KG1 (cell line): ENCODE results near the gene C17orf113.
"Not testable (repeated sequence)": the region's sequence is repeated elsewhere in the genome, so short reads cannot be mapped to it uniquely, and the experiment has no call there.

Experiments
- DNase-seq: peaks from one replicate; lab custom pipeline; 2025; lab: John Stamatoyannopoulos, UW

Gene C17orf113

DNA sequence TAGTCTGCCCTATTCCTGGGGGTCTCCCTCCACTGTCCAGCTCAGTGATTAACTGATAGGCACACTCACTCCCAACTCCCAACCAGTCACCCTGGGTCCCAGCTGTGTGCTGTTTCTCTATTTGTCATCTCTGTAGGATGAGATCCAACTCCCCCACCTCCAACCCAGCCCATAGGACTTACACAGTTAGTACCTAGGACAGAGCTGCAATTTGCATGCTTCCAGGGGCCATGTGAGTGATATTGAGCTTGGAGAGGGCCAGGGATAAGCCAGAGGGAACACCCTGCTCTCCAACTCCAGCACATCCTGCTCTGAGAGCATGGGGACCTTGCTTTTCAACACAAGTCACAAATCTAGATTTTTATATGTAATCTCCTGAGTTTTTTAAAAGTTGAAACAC is 8.8 kb downstream of the C17orf113 start:
- DNase-seq = no peak

DNA sequence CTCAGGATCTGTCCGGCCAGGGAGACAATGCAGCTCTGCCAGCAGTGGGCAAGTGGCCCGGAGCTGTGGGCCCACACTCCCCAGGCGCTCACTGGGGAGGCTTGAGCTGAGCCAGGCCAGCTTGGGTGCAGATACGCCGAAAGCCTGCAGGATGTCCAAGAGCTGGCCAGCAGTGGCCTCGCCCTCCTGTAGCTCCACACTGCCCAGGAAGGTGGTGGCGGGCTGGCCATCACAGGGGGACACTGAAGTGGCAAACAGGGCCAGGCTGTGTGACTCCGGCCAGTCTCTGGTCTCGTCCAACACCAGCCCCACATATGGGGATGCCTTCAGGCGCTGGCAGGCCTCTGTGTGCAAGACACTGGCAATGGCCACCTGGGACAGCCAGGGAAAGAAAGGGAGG is 9.6 kb downstream of the C17orf113 start:
- no peak for DNase-seq

DNA sequence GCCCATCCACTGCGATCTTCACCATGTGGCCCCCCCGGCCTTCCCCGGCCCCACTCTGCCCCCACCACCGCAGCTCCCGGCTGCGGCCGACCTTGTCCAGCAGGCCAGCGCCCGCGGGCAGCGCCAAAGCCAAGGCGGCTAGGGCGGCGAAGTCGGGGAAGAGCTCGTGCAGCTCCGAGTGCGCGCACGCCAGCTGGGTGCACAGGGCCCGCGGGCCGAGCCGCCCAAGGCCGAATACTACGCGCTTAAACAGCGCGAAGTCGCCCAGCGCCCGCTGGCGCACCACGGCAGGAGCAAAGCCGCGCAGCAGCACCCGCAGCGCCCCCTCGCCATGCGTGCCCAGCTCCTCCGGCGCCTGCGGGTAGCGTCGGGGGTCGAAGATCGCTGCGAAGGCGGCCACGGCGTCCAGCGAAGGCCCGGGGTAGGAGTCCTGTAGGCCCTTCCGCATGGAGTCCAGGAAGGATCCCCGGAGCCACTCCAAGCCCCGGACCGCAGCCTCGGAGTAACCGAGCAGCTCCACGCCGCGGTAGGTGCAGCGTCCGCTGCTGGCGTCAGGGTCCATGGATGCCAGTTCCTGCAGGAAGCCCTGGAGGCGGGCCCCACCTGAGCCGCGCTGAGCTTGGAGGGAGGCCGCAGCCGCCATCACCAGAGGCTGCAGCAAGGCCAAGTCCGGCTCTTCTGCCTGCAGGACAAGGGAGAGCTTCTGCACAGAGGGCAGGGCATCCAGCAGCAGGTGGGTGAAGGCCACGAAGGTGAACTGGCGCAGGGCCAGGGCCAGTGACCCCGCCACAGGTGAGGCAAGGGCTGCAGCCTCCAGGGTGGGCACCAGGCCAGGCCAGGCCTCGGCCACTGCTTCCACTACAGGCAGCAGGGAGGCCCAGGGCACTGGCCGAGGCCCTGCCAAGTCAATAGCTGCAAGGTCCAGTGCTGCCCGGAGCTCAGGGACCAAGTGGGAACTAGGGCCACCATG is 10.3 kb downstream of the C17orf113 start:
- DNase-seq = no peak

DNA sequence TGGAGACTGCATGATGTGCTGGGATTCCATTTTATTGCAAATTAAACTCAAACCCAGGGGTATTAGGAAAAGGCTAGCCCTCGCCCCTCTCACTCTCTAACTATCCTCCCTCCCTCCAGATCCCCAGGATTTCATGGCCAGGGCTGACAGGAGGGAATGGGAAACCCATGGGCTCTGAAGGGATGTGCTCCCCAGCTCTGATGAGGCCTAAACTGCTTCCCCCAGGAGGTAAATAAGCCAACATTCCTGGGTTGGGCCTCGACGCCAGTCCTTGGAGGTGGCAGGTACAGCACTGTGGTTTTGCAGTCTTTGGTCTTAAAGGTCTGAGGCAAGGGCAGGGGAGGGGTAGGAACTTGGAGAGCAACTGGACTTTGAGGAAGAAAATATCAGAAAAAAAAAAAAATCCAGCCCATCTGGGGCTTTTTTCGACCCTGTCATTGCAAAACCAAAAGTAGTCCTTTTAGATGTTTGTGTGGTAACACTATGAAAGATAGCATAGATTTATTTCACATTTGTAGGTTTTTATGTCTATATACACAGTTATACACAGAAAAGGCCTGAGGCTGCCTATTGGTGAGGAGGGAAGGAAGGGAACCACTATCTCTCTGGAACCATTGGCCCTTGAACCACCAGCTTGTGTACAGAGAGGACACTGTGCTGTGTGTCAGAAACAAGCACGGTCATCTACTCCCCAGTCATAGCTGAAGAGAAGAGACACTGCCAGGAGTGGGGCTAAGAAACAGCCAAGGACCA is 12.0 kb downstream of the C17orf113 start:
- no peak for DNase-seq

DNA sequence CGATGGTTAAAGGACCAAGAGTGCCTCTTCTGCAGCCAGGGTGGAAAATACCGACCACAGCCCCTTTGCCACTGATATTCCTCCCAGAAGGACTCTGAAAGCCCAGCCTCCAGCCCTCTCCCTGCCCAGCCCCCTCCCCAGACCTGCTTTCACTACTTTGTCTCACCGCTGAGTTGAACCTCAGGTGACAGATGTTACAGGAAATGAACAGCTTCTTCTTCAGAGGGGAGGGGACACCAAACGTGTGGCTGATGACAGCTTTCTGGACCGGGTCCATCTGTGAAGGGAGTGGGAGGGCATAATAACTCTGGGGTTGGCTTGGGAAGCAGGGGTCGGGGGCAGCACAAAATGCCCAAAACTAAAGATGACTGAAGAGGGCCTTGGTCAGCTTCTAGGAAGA is 16.3 kb downstream of the C17orf113 start:
- DNase-seq = no peak

DNA sequence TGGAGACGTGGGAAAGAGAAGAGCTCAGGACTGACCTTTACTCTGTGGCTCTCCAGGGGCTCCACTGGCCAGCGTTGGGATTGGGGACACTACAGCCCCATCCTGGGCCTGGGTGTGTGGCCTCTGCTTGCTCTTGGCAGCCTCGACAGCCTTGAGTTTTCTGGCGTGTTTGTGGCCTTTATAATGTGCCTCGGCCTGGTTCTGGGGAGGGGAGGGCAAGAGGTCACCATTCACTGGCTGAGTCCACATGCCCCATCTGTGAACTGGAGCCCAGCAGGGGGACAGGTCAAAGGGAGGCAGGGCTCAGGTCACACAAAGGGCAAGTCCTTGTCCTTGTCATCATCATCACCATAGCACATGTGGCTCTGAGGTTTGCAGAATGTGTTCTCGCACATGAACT is 18.8 kb downstream of the C17orf113 start:
- DNase-seq = no peak

DNA sequence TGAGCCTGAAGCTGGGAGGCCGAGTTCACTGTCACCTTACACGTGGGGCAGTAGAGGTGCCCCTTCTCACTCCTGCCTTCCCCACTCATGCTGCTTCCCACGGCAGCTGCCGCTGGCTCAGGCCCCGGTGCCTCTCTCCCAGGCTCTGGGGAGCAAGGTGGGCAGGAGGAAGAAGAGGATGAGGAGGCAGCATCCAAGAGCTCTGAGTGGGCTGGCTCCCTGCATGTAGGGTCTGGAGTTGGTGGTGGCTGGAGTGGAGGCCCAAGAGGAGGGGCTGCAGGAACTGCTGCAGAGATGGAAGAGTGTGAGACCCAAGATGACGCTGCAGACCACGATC is 21.6 kb downstream of the C17orf113 start:
- DNase-seq = no peak

DNA sequence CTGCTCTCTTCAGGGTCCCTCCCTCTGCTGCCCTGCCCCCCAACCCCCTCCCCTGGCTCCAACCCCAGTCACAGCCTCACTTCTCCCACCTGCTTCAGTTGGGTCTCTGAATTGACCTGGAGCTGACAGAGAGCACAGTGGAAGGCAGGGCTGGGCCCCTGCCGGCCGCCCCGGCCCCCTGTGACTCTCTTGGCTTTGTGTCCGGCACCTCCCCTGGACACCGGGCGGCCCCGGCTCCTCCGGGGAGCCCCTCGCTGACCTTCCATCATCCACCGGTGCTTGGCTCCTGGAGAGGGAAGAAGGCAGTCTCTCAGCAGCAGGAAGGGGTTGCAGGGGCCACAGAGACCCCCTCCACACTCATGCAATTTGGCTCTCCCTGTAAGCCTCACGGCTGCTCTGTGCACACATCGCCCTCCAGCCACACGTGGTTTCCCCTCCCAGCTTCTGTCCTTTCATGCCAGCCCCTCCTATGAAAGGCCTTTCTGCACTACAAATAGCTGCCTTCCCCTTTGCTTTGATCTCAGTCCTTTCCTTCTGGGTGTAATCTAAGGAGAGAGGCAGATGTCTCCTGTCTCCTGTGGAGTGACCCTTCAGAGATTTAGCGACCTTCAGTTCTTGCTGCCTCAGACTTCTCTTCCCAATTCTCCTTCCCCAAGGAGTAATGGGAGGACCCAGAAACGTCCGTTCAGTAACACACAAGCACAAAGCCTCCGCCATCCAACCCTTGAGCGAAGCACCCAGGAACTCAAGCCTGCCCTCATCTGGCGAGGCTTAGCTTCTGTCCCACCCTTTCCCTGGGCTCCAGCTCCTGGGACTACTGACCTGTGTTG is 22.2 kb downstream of the C17orf113 start:
- no peak for DNase-seq

DNA sequence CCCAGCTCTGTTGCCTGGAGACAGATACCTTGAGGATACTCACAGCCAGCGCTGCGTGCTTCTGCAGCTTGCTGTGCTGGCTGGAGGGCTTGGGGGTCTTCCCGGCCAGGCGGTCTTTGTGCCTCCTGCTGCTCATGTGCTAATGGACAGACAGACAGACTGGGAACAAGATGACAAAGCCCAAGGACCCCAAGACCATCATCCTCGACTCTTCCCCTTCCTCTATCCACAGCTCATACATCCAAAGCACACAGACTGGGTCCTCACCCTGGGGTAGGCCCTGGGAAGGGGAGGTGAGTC is 22.9 kb downstream of the C17orf113 start:
- DNase-seq = no peak

DNA sequence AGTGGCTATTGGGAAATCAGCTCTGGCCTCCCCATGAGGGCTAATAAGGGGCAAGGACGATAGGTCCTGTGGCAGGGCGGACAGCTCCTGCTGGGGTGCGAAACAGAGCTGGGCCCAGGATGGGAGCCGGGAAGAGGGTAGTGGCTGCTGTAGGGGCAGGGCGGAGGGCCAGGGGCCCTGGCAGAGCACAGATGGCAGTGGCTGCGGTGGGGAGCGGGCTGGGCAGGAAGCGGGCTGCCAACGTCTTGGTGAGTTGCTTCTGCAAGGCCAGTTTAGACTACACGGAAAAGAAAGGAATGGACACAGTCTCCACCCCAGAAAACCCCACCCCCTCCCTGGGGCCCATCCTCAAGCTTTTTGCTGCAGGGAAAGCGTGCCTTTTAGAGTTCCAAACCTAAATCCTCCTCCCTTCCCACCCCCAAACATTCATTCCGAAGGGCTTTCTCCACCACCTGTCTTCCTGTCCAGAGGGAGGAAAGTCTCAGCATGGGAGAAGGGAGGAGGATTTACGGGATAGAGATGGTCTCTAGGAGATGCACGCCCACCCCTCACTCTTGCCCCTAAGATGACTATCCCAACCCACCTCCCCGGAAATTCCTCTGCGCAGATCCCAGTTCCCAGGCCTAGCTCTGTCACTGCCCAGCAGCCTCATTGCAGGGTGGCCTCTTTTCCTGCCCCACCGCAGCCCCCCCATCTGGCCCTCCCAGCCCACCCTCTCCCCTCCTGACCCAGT is 23.4 kb downstream of the C17orf113 start:
- no peak for DNase-seq

DNA sequence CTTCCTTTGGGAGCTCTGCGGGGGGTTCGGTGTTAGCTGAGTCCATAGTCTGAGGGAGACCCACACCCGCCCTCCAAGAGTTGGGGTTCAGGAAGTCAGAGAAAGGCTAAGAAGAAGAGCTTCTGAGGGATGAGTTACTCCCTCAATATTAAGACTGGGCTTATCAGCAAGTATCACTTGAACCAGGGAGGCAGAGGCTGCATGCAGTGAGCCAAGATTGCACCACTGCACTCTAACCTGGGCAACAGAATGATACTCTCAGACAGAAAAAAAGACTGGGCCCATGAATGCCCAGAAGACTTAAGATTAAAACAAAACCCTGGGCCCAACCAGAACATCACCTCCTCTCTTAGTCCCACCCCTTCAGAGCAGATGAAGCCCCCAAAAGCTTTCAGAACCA is 24.5 kb downstream of the C17orf113 start:
- no peak for DNase-seq

DNA sequence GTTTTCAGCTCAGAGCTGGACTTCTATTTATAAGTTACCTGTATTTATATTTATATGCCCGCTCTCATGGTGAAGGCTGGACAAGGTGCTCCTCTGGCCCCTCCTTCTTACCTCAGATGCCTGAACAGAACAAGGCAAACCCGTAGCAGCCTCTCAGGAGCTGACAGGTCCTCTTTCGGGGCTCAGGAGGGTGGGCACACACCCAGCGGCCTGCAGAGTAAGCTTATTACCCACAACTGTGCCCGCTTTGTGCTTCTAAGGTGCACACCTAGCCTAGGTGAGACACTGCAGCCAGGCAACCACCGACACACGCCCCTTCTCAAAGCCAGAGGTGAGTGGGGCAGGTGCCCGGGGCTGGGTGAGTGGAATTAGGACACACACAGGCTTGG is 25.2 kb downstream of the C17orf113 start:
- no peak for DNase-seq

DNA sequence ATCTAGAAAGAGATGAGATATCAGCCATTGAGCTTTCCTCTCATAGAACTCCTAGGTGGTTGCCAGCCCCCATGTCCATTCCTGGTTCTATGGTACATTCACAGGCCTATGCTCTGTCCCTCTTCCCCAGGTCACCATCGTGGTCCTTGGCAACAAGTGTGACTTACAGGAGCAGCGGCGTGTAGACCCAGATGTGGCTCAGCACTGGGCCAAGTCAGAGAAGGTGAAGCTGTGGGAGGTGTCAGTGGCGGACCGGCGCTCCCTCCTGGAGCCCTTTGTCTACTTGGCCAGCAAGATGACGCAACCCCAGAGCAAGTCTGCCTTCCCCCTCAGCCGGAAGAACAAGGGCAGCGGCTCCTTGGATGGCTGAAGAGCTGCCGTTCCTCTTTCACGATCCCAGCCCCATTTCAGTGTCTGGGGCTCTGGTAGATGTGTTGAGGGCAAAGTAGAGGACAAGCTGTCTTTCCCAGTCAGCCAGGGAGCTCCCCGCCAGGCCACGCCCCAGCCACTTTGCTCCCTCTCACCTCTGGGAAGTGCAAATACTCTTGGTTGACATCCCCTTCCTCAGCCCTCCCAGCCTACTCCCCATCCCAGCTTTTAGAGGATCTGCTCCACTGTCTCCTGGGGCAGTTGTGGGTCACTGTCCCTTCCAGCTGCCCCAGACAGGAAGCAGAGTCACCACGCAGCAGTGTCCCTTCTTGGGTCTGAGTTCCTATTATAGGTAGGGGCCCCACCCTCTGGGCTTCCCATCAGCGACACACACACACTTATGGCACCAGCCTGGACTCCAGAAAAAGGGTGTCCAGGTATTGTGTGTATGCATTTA is 26.7 kb downstream of the C17orf113 start:
- no peak for DNase-seq

DNA sequence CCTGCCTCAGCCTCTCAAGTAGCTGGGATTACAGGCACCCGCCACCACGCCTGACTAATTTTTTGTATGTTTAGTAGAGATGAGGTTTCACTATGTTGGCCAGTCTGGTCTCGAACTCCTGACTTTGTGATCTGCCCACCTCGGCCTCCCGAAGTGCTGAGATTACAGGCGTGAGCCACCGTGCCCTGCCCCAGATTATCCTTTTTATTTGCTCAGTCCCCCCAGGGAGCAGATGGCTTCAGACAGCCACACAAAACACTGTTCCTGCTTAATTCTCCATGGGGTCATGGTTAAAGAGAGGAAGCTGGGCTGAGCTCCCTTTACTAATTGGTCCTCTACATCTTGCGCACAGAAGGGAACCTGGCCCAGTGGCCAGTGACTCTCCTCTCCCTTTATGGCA is 29.6 kb downstream of the C17orf113 start:
- DNase-seq = not testable (repeated sequence)

DNA sequence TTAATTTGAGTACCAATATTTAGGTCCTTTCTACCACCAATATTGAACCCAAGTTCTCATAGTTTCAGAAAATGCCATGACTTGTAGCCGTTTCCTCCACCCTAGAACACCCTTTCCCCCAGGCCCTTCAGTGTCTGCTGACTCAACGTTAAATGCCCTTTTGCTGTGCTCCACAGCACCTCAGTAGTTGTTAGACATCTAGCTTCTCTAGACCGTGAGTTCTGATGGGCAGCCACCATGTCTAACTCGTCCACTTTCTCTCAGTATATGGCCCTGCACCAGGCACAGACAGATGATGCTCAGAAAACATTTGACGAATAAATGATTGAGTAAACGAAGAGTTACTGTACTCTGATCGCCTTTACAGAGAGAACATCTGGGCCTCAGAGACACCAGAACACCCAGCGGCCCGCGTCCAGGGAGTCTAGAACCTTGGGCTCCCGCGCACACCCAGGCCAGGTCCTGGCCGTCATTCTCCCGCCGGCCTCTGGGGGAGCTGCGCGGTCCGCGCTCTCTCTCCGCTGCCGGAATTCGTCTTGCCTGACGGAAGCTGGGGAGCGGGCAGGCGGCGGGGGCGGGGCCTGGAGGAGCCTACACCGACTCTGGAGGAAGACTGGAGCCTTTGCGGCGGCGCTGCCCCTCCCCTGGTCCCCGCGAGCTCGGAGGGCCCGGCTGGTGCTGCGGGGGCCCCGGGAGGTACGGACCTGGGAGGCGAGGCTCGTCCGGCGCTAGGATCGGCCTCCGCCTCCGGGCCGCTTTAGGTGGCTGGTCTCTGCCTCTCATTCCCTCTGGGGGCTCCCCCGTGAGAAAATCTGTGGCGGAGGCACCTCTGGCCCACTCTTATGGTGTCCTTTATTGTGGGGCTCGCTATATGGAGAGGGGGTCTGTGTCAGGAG is 30.6 kb downstream of the C17orf113 start, which contains the start of gene NKIRAS2:
NKIRAS2 (plus strand) TSS at position 582 of the 896 bp plus-strand sequence. CDS start 1,488 bp downstream, outside the sequence.
- DNase-seq = peak; percentile 82

DNA sequence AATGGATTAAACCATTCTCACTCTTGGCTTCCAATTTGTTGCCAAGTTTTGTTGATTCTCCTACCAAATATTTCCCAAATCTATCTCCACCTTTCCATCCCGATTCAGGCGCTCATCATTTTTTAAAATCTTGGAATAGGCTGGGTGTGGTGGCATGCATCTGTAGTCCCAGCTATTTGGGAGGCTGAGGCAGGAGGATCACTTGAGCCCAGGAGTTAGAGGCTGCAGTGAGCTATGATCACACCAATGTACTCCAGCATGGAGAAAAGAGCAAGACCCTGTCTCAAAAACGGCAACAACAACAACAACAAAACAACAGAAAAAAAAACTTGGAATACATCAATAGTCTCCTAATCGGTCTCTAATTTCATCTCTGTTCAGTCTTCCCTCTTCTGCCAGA is 31.4 kb downstream of the C17orf113 start:
- DNase-seq = no peak

DNA sequence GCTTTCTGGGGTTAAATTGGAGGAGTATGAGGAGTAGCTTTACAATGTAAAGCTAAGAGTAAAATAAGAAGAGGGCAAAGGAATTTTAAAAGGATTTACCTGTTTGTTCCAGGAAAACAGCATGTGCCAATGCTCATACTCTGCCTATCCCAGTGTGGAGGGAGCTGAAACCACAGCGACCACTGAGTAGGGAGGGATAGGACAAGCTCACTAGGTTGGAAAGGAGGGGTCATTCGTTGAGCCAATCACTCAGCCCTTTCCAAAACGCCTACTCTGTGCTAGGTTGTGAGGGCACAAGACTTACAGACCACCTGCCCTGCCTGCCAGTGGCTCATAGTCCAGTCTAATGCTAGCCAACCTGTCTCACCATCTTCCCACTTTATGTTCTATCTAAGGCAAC is 32.1 kb downstream of the C17orf113 start:
- no peak for DNase-seq

DNA sequence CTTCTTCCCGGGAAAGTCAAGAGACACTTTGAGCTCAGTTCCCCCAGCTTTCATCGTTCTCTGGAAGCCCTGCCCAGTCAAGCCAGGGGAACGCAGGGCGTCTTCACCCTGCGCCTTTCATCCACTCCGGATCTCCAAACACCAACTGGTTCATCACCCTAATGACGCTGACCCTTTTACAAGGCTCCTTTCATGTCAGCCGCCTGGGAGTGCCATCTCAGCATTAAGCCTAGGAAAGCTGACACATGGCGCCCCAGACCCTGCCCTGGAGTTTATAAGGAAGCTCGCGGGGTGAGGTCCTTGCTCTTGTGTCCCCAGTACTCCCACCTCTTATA is 32.6 kb downstream of the C17orf113 start:
- no peak for DNase-seq

DNA sequence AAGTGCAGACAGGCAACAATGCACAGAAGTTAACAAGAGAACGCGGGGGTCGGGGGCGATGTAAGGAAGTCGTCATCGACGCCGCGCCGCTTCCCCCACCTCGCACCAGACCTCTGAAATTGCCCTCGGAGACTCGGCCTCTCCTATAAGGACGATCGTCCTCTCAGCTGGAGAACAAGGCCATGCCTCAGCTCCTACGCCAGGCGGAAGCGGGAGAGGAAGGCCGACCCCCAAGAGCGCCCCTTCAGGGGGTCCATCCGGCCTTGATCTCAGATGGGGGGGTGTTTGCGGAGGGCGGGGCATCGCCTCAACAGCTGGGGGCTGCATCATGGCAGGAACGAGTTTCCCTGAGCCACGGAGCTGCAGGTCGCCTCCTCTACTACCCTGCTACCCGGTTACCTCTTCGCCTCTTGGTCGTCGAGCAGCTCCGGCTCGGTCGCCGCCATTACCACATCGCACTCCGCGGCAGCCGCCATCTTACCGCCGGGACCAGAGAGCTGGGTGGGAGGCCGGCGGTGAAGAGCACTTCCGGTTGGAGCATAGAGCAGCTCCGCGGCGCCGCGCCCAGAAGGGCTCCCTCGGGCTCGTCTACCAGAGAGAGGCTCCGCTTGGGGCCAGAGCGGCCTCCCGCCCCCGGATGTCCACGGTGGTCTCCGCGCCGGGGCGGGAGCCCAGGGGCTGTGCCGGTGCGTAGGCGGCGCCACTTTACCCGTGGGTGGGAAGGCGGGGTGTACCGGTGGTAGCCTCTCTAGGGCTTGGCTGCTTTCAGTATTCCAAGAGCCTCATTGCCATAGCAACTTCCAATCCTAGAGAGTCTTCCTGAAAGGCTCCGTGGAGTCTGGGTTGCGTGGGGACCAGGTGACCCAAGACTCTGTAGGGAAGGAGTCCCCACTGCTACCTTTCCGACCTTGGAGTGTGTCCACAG is 33.2 kb downstream of the C17orf113 start, which contains the start of gene DNAJC7:
DNAJC7 (minus strand) TSS at position 499 of the 925 bp plus-strand sequence; CDS start at position 476, 23 bp downstream.
- peak; percentile 85 for DNase-seq
